HG03039 (cell line): ENCODE results near the gene SNED1.
"Not testable (repeated sequence)": the region's sequence is repeated elsewhere in the genome, so short reads cannot be mapped to it uniquely, and the experiment has no call there.

Experiments
- ATAC-seq: cut with Tn5 transposase; IDR thresholded peaks from one replicate; pipeline ENCODE4 v1.9.1; 2021; ENCODE audit warnings: mild to moderate bottlenecking, moderate library complexity; ENCODE audit not compliant: unreplicated experiment

SNED1 gene

DNA sequence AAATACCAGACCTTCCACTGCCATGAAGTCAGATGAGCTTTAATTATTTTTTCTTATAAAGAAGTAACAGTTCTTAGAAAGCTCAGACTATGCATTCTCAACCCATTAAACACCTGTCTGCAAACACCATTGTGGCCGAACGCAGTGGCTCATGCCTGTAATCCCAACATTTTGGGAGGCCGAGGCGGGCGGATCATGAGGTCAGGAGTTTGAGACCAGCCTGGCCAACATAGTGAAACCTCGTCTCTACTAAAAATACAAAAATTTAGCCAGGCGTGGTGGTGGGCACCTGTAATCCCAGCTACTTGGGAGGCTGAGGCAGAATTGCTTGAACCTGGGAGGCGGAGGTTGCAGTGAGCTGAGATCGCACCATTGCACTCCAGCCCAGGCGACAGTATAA, 106.2 kb downstream of the SNED1 start:
- not testable (repeated sequence) for ATAC-seq

DNA sequence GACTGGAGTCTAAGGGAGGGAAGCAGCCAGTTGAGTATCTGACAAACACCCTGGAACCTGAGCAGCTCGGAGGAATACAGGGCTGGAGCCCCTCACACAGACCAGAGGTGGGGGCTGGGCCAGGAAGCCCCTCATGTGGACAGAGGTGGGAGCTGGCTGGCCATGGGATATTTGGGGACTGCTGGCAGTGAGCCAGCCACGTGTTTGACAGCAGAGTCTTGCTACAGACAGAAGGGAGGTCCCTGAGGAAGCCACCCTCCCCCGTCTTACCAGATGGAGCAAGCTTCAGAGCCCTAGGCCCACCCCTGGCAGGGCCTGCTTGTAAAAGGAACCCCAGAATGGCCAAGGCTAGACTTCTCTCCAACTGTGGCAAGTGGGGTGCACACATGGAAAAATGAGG, 107.2 kb downstream of the SNED1 start:
- no peak for ATAC-seq

DNA sequence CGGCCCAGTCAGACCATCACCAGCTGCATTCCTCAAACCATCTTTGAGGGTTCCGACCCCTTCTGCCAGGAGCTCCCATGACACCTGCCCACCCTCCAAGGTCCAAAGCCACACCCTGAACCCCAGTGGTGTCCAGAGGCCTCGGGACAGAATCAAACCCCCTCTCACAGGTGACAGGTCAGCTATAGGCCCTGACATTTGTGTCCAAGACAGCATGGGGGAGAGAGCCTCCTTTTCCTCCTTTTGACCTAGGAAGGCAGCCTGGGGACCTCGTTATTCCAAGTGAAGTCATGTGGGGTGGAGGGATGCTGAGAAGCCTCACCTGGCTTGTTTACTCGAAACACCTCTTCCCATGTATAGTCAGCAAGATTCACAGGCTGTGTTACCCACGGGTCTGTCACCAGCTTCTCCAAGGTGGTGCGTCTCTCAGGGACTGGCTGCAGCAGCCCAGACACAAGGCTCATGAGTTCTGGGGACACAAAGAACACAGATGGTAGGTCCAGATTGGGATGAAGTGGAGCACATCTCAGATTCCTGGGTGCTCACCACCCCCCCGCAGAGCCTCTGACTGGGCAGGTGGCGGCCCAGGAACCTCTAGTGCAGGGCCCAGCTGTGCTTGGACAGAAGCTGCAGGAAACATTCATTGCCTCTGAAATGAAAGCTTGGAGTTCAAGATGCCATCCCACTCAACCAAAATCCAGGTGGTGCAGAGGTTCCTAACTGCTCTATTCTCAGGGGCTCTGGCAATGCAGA, 108.8 kb downstream of the SNED1 start:
- ATAC-seq: no peak

DNA sequence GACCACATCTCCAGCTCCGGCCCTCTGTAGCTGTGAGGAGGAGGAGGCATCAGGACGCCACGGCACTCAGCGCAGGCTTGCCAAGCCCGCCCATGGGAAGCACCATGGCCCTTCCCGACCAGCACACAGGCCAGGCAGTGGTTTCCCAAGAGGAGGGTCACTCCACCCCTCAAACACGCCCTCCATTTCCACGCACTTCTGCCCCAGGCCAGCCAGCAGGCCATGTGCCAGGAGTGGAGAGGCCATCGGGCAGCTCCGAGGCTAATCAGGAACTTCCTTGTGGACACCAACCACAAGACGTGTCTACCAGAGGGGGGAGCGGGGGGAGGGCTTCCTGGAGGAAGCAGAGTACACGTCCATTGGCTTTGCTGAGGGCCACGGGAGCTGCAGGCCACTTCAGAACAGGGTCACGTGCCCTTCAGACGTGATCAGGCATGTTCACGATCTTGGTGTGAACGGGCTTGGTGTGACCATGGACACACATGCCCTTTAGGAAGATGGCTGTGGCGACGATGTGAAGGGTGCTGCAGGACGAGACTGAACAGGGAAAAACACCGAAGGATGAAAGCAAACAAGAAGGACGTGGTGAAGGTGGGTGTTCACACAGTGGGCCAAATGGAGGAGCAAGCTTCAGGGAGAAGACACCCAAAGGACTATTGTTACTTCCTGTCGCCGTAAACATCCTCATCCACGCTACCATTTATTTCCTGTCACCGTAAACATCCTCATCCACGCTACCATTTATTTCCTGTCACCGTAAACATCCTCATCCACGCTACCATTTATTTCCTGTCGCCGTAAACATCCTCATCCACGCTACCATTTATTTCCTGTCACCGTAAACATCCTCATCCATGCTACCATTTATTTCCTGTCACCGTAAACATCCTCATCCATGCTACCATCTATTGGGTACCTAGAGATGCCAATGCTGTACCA, 110.1 kb downstream of the SNED1 start:
- ATAC-seq: no peak

DNA sequence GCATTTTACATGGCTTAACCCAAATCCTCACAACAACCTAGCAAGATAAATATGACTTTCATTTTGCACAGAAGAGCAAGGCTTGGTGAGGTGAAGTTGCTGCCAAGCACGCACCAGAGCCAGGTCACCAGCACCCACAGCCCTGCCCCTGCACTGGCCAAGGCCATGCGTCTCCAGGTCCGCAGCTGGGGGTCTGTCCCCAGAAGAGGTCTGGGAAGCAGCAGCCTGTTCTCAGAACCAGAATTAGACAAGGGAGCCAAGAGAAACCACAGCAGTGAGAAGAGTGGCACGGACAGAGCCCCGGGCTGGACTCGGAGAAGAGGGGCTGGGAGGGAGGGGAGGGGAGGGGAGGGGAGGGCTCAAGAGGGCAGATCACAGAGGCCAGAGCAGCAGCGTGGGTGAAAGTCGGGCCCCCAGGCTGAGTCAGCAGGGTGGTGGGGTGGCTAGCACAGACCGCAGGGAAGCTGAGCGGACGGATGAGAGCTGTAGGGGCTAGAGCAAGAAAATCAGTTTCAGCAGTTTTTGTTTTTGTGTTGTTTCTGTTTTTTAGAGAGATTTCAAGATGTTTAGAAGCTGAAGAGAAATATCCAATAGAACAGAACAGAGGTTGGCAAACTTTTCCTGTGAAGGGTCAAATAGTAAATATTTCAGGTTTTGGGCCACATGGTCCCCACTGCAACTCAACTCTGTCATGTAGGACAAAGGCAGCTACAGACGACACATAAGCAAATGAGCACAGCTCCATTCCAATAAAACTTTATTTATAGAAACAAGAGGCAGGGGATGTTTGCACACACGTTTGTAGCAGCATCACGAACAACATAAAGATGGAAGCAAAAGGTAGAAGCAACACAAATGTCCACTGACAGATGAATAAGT, 111.0 kb downstream of the SNED1 start:
- no peak for ATAC-seq

DNA sequence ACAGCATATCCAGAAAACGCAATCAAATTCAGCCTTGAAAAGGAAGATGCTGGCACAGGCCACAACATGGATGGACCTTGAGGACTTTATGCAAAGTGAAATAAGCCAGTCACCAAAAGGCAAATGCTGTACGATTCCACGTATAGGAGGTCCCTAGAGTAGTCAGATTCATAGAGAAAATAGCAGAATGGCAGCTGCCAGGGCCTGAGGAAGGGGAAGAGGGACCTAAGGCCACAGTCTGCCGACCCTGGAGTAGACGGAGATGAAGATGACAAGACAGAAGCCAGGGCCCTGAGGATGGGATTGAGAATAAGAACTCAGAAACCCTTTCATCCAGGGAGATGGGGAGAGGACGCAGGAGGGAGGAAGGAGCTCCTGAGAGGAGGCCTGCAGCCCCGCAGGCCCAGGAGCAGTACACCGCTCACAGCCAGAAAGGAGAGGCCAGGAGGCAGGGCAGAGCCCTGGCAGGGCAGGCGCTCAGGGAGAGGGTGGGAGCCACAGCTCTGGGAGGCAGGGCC, 111.7 kb downstream of the SNED1 start:
- ATAC-seq: no peak

DNA sequence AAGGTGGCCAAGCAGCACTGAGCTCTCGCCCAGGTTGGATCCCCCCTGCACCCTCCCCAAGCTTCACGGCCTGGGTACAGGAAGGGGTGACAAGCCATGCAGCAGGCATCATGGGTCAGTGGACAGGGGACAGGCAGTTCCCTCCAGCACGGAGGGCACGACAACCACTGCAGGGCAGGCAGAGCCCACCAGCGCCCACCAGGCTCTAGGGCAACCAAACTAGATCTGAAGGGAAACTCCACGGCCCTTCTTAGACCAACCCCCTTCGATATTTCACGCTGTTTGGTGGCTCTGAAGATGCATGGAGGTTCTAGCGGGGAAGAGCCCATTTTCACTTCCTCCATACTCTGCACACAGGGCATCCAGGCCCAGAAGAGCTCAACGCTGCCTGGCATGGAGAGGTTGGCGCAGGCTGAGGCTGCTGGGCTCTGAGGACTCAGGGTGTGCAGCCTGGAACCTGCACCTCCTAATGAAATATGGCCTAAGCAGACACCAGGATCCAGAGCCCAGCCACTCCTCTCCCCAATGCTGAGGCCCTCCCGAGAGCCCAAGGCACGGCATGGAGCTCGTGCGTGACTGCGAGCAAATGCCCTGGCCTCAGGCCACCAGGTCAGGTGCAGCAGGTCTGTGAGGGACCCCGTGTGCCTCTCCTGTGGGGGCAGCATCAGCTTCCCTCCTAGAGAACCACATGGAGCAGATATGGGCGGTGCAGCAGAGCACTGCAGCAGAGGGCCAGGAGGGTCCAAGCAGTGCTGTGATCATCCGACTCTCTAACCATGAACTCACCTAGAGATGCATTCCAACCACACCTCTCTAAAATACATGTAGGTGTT, 112.4 kb downstream of the SNED1 start:
- ATAC-seq: no peak

DNA sequence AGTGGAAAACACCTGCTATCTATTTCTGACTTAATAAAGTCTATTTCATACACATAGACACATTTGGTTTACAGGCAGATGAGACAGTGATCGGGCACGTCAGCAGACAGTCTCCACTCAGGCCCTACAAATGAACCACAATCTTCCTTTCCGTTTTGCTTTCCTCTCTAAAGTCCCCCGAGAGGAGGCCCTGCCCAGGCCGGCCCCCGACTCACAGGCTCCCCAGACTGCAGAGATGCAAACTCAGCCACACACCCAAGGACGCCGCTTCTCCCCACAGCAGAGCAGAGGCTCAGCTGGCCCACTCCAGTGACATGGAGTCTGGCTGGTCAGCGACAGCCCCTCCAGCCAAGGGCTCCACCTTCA, 113.0 kb downstream of the SNED1 start:
- ATAC-seq: no peak

DNA sequence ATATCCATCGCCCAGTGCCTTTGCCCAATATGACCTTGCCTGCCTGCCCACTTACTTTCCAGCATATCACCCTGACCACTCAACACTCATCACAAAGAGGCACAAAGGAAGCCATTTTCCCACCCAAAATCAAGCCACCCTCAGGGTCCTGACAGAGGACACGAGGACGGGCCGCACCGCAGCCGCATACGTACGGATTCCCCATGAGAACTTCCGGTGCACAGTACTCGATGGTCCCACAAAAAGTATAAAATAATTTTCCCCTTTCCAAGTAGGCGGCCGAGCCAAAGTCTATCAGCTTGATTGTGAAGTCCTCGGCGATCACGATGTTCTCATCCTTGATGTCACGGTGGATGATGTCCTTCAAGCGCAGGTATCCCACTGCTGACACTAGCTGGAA, 113.6 kb downstream of the SNED1 start:
- no peak for ATAC-seq

DNA sequence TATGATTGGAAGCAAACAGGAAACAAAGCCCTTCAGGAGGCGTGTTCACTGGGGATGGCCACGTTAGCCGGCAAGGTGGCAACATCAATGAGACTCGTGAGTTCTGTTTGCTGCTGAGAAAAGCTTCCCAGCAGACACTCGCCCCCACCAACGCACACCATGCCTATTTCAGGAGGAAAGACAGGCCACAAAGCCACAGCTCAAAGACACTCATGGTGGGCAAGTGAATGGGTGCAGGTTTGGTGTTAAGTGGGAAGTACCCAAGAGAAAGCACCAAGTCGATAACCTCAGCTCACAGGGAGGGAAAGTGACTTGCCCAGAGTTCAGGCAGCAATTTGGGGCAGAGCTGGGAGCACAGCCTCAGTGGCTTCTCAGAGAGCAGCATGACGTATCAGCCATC, 114.2 kb downstream of the SNED1 start:
- ATAC-seq: no peak

DNA sequence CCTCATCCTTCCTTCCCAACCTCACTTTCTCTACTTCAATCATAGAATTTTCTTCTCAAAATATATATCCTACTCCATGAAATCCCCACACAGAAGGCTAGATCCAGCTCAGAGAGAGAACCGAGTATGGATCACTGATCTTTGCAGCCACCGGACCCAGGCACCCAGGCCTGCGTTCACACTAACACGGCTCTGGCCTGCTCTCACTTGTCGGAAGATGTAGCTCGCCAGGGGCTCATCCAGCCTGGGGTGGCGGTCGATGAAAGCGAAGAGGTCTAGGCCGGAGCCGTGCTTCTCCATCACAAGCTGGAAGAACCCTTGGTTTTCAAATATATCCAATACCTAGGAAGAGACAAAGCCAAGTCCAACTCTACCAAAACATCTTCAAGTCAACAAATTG, 116.4 kb downstream of the SNED1 start:
- ATAC-seq: no peak

DNA sequence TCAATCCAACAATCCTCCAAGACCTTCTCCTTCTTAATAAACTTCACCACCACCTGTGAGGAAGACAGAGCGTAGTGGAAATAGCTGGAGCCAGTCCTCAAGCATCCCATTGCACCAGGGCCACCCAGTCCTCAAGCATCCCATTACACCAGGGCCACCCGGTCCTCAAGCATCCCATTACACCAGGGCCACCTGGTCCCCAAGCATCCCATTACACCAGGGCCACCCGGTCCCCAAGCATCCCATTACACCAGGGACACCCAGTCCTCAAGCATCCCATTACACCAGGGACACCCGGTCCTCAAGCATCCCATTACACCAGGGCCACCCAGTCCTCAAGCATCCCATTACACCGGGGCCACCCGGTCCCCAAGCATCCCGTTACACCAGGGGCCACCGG, 116.9 kb downstream of the SNED1 start:
- no peak for ATAC-seq

DNA sequence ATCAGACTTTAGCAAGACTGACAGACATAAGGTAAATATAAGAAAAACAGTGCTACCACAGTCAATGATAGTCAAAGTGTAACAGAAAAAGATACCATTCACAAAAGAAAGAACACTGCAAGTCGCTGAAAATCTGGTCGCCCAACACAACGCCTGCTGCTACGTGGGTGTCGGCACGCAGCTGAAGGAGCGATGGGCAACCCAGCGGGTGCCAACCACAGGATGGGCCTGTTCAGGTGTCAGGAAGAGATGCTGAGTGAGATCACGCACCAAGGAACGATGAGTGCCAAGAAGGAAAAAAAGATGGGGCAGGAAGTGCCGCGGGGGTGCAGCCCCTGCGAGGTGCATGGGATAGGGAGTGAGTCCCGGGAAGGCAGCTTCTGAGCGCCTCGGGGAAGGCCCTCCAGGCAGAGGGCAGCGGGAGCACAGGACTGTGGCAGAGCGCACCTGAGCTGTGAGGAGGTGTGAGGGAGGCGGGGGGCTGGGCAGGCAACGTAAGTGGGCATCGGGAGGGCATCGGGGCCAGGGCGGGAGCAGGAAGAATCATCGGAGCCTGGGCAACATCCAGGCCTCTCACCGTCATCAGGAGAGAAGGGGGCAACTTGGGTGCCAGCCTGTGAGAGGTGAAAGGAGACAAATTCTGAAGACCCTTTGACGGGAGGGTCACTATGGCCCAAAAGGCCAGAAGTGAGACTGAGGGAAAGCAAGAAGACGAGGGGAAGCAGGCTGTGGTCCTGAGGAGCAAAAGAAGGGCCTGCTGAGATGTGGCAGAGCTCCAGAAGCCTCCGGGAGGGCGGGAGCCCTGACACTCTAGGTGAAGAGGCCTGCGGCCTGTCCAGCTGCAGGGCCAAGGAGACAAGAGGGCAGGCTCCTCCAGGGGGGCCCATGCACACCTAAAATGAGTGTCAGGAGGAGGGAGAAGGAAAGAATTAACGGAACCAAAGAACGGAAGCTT, 118.5 kb downstream of the SNED1 start:
- no peak for ATAC-seq

DNA sequence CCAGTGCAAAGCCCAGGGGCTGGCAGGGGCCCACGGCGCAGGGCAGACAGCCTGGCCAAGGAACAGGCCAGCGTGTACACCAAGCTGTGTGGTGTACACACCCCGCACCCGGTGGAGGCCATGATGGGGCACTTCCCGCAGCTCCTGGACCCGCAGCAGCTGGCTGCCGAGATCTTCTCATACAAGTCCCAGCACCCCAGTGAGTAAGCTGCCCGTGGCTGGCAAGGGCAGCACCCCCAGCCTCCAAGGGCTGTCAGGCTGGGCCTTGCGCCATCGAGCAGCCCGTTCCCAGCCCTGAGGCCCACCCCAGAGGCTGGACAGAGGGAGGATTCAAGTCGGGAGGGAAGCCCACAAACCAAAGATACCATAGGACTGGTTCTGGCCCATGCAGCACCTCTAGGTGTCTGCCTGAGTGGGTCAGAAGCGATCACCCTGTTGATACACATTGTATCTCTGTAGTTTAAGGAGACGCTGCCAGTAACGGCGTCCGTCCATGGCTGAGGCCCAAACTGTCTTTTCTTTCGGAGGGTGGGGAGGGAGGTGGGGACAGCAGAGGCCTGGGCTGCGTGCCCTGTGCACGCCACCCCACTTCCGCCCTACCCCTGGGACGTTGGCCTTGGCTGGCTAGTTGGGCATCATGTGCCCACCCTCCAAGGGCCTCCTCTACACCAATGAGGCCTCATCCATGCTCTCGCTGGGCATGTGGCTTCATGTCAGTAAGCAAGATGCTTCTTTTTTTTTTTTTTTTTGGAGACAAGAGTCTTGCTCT, 120.5 kb downstream of the SNED1 start:
- no peak for ATAC-seq

DNA sequence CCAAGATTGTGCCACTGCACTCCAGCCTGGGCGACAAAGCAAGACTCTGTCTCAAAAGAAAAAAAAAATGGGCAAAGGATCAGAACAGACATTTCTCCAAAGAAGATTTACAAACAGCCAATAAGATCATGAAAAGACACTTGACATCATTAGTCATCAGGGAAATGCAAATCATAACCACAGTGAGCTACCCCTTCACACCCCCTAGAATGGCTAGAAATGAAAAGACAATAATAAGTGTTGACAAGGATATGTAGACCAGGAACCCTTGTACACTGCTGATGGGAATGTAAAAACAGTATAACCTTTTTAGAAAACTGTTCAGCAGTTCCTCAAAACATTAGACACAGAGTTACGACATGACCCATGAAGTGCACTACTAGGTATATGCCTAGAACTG, 122.0 kb downstream of the SNED1 start:
- ATAC-seq: no peak

DNA sequence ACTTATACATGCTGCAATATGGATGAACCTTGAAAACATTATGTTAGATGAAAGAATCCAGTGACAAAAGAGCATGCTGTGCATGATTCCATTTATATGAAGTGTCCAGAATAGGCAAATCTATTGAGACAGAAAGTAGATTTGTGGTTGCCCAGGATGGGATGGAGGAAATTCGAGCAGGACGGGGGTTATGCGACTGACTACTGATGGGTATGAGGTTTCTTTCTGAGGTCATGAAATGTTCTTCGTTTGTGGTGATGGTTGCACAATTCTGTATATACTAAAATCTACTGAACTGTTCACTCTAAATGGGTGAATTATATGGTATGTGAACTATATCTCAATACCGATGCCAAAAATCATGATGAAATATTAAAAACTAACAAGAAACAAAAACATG, 122.6 kb downstream of the SNED1 start:
- ATAC-seq: no peak

DNA sequence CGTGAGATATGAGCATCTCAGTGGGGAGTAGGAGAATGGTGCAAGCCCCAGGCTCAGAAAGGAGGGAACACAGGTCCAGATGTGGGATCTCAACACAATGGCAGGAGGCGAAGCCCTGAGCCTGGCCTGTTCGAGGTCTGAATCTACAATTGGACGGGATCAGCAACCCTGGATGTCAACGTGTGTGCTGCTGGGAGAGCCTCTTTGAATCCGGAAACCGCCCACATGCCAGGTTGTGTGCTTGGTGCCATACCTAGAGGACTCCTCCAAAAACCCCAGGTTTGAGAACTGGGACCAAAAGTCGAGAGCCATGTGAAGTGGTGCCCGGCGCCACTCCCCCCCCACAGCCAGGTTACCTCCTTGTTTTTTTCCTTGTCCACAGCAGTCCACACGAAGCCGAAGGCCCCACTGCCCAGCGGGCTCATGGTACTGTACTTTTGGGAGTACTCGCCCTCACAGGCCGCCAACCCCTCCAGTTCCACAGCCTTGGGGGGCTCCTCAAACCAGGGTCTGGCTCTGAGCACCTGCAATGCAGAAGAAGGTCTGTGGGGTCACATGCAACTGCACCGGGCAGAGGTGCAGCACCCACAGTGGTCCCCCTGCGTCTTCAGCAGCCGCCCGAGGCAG, 124.1 kb downstream of the SNED1 start:
- no peak for ATAC-seq
